IMR-90 (cell line): ENCODE results near the gene ADAMTSL2.

ENCODE experiments used
- BHLHE40 ChIP-seq: fragments of 150-350 bp; IDR thresholded peaks from 2 replicates; pipeline ENCODE4 v1.6.1; 2016; ENCODE audit warnings: mild to moderate bottlenecking, low read depth, low read length
- CEBPB ChIP-seq: IDR thresholded peaks from 2 replicates; pipeline ENCODE4 v1.6.1; 2012; ENCODE audit warnings: low read depth, low read length, improper control_type of control experiment
- CHD1 ChIP-seq: IDR thresholded peaks from 2 replicates; pipeline ENCODE4 v1.6.1; 2012; ENCODE audit warnings: low read depth, low read length, improper control_type of control experiment
- CTCF ChIP-seq: conservative IDR thresholded peaks from 2 replicates; pipeline ENCODE4 v1.5.1; 2012; ENCODE audit warnings: mild to moderate bottlenecking, low read depth, low read length, improper control_type of control experiment
- ELK1 ChIP-seq: fragments of 150-350 bp; IDR thresholded peaks from 2 replicates; pipeline ENCODE4 v1.6.1; 2016; ENCODE audit warnings: low read depth, mild to moderate bottlenecking, low read length, moderate library complexity, borderline replicate concordance
- FOS ChIP-seq: fragments of 150-350 bp; IDR thresholded peaks from 2 replicates; pipeline ENCODE4 v1.6.1; 2016; ENCODE audit warnings: low read depth, low read length
- MAFK ChIP-seq: IDR thresholded peaks from 2 replicates; pipeline ENCODE4 v1.6.1; 2012; ENCODE audit warnings: low read depth, low read length, improper control_type of control experiment
- MAZ ChIP-seq: IDR thresholded peaks from 2 replicates; pipeline ENCODE4 v1.6.1; 2012; ENCODE audit warnings: low read depth, mild to moderate bottlenecking, low read length, improper control_type of control experiment, moderate library complexity, borderline replicate concordance
- MXI1 ChIP-seq: IDR thresholded peaks from 2 replicates; pipeline ENCODE4 v1.6.1; 2012; ENCODE audit warnings: low read depth, mild to moderate bottlenecking, low read length, moderate library complexity, borderline replicate concordance
- POLR2A ChIP-seq: IDR thresholded peaks from 2 replicates; pipeline ENCODE4 v1.6.1; 2012; ENCODE audit warnings: mild to moderate bottlenecking, low read depth, low read length
- RFX5 ChIP-seq: IDR thresholded peaks from 2 replicates; pipeline ENCODE4 v1.8.0; 2012; ENCODE audit warnings: low read depth, mild to moderate bottlenecking, low read length, moderate library complexity
- SMC3 ChIP-seq: fragments of 150-350 bp; IDR thresholded peaks from 2 replicates; pipeline ENCODE4 v1.6.1; 2016; ENCODE audit warnings: low read depth, mild to moderate bottlenecking, antibody characterized with exemption, low read length, moderate library complexity
- USF2 ChIP-seq: fragments of 150-350 bp; IDR thresholded peaks from 2 replicates; pipeline ENCODE4 v1.6.1; 2017; ENCODE audit warnings: mild to moderate bottlenecking, antibody characterized with exemption, low read length, low read depth

GRCh38 chr9:133579601-133580418 is 45.3 kb downstream of the ADAMTSL2 start:
- TF ChIP-seq CEBPB, result no peak
- no peak for TF ChIP-seq CTCF
- TF ChIP-seq POLR2A, result no peak
- TF ChIP-seq MAFK, result no peak
- TF ChIP-seq MAZ, result no peak
- no peak for TF ChIP-seq FOS
- TF ChIP-seq MXI1, result no peak
- no peak for TF ChIP-seq SMC3
- no peak for TF ChIP-seq CHD1
- TF ChIP-seq BHLHE40, result no peak
- TF ChIP-seq RFX5, result no peak
- no peak for TF ChIP-seq USF2
- no peak for TF ChIP-seq ELK1
